Activated naive CD8-positive, alpha-beta T cell treated with anti-CD3 and anti-CD28 coated beads, Interleukin-2, amount 50 U/mL, for 24 hours (primary cell): ENCODE data around the gene ZNF697.

ENCODE experiments used
- ATAC-seq: fragments of 150-1000 bp; cut with Tn5 transposase; one replicate; pipeline ENCODE4 v1.10.0; 2021
- DNase-seq: peaks from one replicate; pipeline ENCODE4 v3.0.0; 2021
- H3K27ac Mint-ChIP-seq: one replicate; pipeline ENCODE4 v1.8.0; 2021; ENCODE audit warnings: mild to moderate bottlenecking, mixed read lengths
- H3K27me3 Mint-ChIP-seq: one replicate; pipeline ENCODE4 v1.8.0; 2021; ENCODE audit warnings: mixed read lengths
- H3K36me3 Mint-ChIP-seq: one replicate; pipeline ENCODE4 v1.8.0; 2021; ENCODE audit warnings: low read depth, mixed read lengths
- H3K4me1 Mint-ChIP-seq: one replicate; pipeline ENCODE4 v1.8.0; 2021; ENCODE audit warnings: mixed read lengths
- H3K4me3 Mint-ChIP-seq: one replicate; pipeline ENCODE4 v1.8.0; 2021; ENCODE audit warnings: mild to moderate bottlenecking, moderate library complexity, mixed read lengths
- H3K9me3 Mint-ChIP-seq: one replicate; pipeline ENCODE4 v1.8.0; 2021; ENCODE audit warnings: mixed read lengths

The ZNF697 gene

GRCh38 chr1:119652587-119652986 is 4.5 kb upstream of the ZNF697 start:
- Mint-ChIP-seq H3K27me3 (peaks cover 57% of the 10 kb centered on the region), H3K4me3 (no peak overlapping the region), H3K36me3 (no peaks in the 10 kb centered on the region), H3K4me1 (peaks cover 6% of the 10 kb centered on the region), H3K9me3 (no peaks in the 10 kb centered on the region), H3K27ac (no peak overlapping the region)
- ATAC-seq, result no peak
- DNase-seq, result no peak

- Mint-ChIP-seq H3K9me3 (no peaks in the 10 kb centered on the region), H3K4me1 (peaks cover 14% of the 10 kb centered on the region), H3K36me3 (no peaks in the 10 kb centered on the region), H3K27me3 (peaks cover 65% of the 10 kb centered on the region), H3K27ac (no peak overlapping the region), H3K4me3 (no peak overlapping the region)
- DNase-seq (no peak), ATAC-seq (no peak)
Observed at GRCh38 chr1:119651641-119652040, 3.6 kb upstream of the ZNF697 start.

DNA sequence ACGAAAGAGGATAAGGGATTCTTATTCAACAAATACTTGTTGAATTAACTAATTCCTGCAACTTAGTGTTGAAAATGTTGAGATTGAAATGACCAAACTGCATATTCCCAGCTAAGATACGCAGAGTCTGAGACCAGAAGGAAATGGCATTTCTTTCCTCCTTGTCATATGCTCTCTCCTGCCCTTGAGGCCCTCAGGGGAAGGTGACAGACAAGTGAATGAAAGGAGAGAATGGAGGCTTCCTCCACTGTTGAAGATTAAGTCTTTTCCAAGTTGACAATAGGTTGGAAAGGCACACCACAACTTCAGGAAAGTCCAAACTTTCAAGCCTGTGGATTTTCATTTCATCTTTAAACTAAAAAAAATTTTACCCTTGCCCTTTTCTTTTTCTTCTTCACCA is 3.1 kb upstream of the ZNF697 start:
- H3K27ac Mint-ChIP-seq, result no peak overlapping the region
- H3K36me3 Mint-ChIP-seq, result no peaks in the 10 kb centered on the region
- DNase-seq, result no peak
- no peak overlapping the region for H3K4me3 Mint-ChIP-seq
- H3K4me1 Mint-ChIP-seq, result peaks cover 19% of the 10 kb centered on the region
- peaks cover 67% of the 10 kb centered on the region for H3K27me3 Mint-ChIP-seq
- ATAC-seq, result no peak
- H3K9me3 Mint-ChIP-seq, result no peaks in the 10 kb centered on the region

GRCh38 chr1:119648620-119649004 is 546 bp upstream of the ZNF697 start:
- Mint-ChIP-seq H3K4me3 (peak overlapping the region; percentile 77), H3K36me3 (no peaks in the 10 kb centered on the region), H3K27ac (no peak overlapping the region), H3K27me3 (peaks cover 69% of the 10 kb centered on the region), H3K9me3 (no peaks in the 10 kb centered on the region), H3K4me1 (peaks cover 27% of the 10 kb centered on the region)
- ATAC-seq, result no peak
- no peak for DNase-seq

DNA sequence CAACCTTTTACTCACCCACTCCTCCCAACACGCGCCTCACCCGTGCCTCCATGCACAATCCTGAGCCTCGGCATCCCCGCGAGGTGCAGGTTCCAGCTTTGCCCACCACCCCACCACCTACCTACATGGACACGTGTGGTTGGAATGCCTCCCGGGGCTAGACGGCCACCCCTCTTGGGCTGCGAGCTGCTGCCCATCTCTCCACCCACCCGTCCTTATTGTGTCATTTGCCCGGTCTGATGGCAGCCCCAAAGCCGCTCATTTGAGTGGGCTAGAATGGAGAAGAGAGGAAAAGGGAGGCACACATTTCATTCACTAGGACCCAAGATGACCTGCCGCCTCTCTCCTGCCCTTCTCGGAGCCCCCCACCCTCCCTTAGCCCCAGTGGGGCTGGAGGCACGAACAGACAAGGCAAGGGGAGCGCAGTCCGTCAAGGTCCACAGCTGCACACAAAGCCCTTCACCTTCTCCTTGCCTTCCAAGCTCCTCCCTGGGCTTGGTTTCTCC is 785 bp downstream of the ZNF697 start:
- Mint-ChIP-seq H3K4me3 (peak overlapping the region; percentile 77), H3K9me3 (no peaks in the 10 kb centered on the region), H3K27ac (no peak overlapping the region), H3K4me1 (peaks cover 27% of the 10 kb centered on the region), H3K36me3 (no peaks in the 10 kb centered on the region), H3K27me3 (peaks cover 65% of the 10 kb centered on the region)
- DNase-seq (peak; percentile 11), ATAC-seq (peak; percentile 10)

DNA sequence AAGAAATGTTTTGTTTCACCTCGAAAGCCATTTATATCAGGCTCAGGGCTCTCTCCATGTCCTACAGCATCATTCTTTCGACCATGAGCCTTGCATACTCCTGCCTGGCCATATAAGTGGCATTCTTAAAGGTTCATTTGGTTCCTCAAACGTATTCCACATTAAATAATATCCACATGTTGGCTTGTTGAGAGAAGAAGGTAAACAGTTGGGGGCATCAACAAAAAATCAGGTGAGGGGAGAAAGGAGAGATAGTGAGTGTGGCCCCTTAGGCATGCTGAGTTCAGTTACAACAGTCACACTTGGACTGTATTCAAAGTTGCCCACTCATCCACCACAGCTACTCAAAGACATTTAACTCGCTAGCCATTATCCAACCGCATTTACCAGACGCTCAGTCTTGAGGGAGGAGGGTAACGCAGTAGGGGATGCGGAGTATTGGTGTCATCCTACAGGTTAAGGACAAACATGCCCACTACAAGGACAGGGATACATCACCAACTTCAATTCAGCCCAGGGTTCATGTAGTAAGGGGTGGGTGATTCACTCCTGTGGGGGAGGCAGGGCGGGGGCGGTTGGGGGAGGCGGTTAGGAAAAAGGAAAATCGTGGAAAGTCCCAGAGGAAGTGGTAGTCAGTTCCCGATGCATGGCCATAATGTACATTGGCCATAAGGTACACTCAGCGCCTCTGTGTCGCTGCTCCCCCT is 1.4 kb downstream of the ZNF697 start:
- H3K4me1 Mint-ChIP-seq, result peaks cover 27% of the 10 kb centered on the region
- DNase-seq (no peak), ATAC-seq (peak; percentile 35)
- H3K4me3 Mint-ChIP-seq, result peak overlapping the region; percentile 77
- no peak overlapping the region for H3K27ac Mint-ChIP-seq
- H3K9me3 Mint-ChIP-seq, result no peaks in the 10 kb centered on the region
- H3K27me3 Mint-ChIP-seq, result peaks cover 67% of the 10 kb centered on the region
- H3K36me3 Mint-ChIP-seq, result peaks cover under 1% of the 10 kb centered on the region

GRCh38 chr1:119639109-119639508 is 9.0 kb downstream of the ZNF697 start:
- H3K4me1 Mint-ChIP-seq, result no peaks in the 10 kb centered on the region
- H3K4me3 Mint-ChIP-seq, result no peak overlapping the region
- no peak overlapping the region for H3K27ac Mint-ChIP-seq
- H3K9me3 Mint-ChIP-seq, result no peaks in the 10 kb centered on the region
- ATAC-seq, result no peak
- no peak for DNase-seq
- peaks cover 2% of the 10 kb centered on the region for H3K36me3 Mint-ChIP-seq
- H3K27me3 Mint-ChIP-seq, result peaks cover 23% of the 10 kb centered on the region

- H3K4me1 Mint-ChIP-seq, result no peaks in the 10 kb centered on the region
- ATAC-seq (no peak), DNase-seq (no peak)
- H3K4me3 Mint-ChIP-seq, result no peak overlapping the region
- no peaks in the 10 kb centered on the region for H3K9me3 Mint-ChIP-seq
- H3K36me3 Mint-ChIP-seq, result peaks cover 2% of the 10 kb centered on the region
- H3K27ac Mint-ChIP-seq, result no peak overlapping the region
- peaks cover 29% of the 10 kb centered on the region for H3K27me3 Mint-ChIP-seq
Observed at GRCh38 chr1:119637710-119638109, 10.4 kb downstream of the ZNF697 start.

DNA sequence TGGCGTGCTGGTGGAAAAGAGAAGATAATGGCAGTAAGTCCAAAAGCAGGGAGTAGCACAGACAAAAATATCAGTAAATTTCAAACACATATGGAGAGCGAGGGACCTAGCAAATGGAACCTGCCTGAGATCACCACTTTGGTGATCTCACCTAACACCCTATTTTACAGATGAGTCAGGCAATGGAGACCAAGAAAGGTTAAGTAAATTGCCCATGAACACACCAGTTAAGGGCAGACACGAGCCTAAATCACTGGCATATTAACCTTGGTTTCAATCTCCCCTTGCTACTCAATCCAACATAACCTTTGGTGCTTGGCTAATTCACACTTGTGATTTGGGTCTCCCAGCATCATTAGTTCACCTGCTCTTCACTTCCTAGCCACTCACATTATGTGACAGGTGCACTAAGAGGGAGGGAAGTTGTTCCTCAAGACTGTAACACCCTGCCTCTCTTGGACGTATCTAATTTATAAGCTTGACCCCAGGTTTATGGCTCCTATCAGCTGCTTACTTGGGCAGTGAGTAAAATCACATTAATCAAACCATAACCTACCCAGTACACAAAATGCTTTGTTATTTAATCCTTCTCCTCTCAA is 11.5 kb downstream of the ZNF697 start:
- ATAC-seq (no peak), DNase-seq (no peak)
- Mint-ChIP-seq H3K4me1 (no peaks in the 10 kb centered on the region), H3K9me3 (no peaks in the 10 kb centered on the region), H3K27me3 (peaks cover 33% of the 10 kb centered on the region), H3K4me3 (no peak overlapping the region), H3K27ac (no peak overlapping the region), H3K36me3 (peaks cover under 1% of the 10 kb centered on the region)

DNA sequence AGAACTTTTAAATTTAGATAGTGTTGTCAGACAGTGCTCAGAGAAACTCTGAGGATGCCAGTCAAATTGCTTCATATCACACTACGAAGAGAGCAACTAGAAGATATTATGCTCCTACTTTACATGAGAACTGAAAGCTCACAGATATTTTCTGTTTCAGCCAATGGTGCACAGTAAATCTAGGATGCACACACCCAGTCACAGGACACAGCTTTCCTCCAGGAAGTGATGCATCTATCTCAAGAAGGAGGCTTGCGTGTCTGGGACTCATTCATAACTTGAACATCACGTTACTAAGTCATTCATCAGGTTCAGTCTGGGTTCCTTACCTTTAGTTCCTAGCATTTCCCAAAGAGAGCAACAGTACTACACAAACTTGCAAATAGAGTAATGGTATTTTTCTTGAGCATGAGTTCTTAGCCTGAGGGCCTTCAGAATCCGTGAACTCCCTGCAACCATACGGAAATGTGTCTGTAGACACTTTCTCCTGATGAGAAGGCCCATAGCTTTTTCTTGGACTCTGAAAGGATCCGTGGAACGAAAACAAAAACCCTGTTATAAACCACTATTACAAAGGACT is 12.2 kb downstream of the ZNF697 start:
- Mint-ChIP-seq H3K27me3 (peaks cover 34% of the 10 kb centered on the region), H3K4me3 (no peak overlapping the region), H3K27ac (no peak overlapping the region), H3K36me3 (no peaks in the 10 kb centered on the region), H3K9me3 (no peaks in the 10 kb centered on the region), H3K4me1 (no peaks in the 10 kb centered on the region)
- DNase-seq, result no peak
- no peak for ATAC-seq

- Mint-ChIP-seq H3K4me3 (no peak overlapping the region), H3K9me3 (no peaks in the 10 kb centered on the region), H3K27me3 (peaks cover 47% of the 10 kb centered on the region), H3K4me1 (no peaks in the 10 kb centered on the region), H3K36me3 (no peaks in the 10 kb centered on the region), H3K27ac (no peak overlapping the region)
- ATAC-seq (no peak), DNase-seq (no peak)
Observed at GRCh38 chr1:119634016-119634415, 14.1 kb downstream of the ZNF697 start.

DNA sequence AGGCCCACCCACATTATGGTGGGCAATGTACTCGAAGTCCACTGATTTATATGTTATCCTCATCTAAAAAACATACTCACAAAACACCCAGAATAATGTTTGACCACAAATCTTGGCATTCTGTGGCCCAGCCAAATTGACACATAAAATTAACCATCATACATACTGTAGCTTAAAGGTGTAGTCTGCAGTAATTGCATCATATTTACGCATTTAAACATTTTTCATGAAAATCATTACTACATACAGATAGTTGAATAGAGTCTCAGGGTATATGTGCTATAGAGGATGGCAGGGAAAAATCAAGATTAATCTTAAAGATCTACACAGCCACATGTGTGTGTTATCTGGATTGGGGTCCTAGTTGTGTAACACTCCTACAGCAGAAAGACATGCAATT is 14.5 kb downstream of the ZNF697 start:
- no peaks in the 10 kb centered on the region for H3K4me1 Mint-ChIP-seq
- no peaks in the 10 kb centered on the region for H3K36me3 Mint-ChIP-seq
- H3K4me3 Mint-ChIP-seq, result no peak overlapping the region
- no peak for ATAC-seq
- H3K27me3 Mint-ChIP-seq, result peaks cover 47% of the 10 kb centered on the region
- no peak for DNase-seq
- H3K9me3 Mint-ChIP-seq, result no peaks in the 10 kb centered on the region
- no peak overlapping the region for H3K27ac Mint-ChIP-seq

GRCh38 chr1:119632841-119633240 is 15.2 kb downstream of the ZNF697 start:
- Mint-ChIP-seq H3K36me3 (no peaks in the 10 kb centered on the region), H3K27me3 (peaks cover 51% of the 10 kb centered on the region), H3K4me1 (no peaks in the 10 kb centered on the region), H3K9me3 (no peaks in the 10 kb centered on the region), H3K4me3 (no peak overlapping the region), H3K27ac (no peak overlapping the region)
- ATAC-seq (no peak), DNase-seq (no peak)

DNA sequence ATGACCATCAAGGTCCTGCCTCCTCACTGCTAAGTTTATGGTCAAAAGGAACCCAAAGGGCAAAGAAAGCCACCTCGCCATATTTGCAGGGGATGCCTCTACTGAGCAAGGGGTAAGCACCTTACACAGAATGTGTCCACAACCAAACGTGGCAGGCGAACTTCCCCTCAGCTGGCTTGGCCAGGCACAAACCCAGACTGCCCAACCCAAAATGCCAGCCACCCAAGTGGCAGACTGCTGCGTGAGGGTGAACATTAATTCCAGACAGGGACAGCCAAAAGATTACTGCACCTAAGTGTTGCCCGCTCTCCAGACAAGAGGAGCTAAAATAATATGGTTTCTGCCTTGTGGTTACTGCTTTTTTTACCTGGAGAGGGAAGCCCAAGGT is 16.0 kb downstream of the ZNF697 start:
- DNase-seq (no peak), ATAC-seq (no peak)
- Mint-ChIP-seq H3K27me3 (peaks cover 51% of the 10 kb centered on the region), H3K36me3 (no peaks in the 10 kb centered on the region), H3K27ac (no peak overlapping the region), H3K4me1 (no peaks in the 10 kb centered on the region), H3K4me3 (no peak overlapping the region), H3K9me3 (no peaks in the 10 kb centered on the region)

DNA sequence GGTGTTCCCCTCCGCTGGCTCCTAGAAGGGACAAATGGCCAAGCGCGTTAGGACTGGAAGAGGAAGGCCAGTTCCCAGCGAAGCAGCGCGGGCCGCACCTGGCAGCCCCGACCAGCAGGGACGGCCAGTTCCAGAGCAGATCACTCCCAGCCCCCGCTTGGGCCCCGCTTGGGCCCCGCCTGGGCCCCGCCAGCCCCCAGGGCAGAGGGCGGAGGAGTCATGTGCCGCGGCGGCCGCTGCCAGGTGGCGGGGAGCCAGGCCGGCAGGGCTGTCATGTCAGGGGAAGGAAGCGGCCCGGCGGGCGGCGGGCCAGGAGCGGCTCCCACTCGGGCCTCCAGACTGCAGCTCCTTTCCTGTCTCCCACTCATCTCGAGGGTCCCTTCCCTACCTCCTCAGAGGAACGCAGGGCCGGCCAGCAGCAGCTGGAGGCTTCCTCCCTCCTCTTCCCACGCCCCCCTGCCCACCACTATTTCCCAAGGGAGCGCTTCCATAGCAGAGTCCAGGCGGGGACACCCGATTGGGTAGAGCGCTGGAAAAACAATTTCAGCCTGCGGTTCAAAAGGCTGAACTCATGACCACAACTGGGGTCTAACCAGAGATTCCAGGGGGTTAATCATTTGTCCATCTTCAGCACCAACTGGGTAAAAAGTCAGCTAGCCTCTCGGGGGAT is 16.5 kb downstream of the ZNF697 start:
- DNase-seq (no peak), ATAC-seq (no peak)
- Mint-ChIP-seq H3K4me1 (no peaks in the 10 kb centered on the region), H3K27ac (no peak overlapping the region), H3K9me3 (no peaks in the 10 kb centered on the region), H3K36me3 (no peaks in the 10 kb centered on the region), H3K4me3 (no peak overlapping the region), H3K27me3 (peaks cover 51% of the 10 kb centered on the region)
